Pons (tissue), 1 donor: ENCODE data around the gene B3GAT2.

ENCODE experiments used
- DNase-seq: peaks from one replicate; pipeline ENCODE4 v3.0.0-alpha.2; 2016; ENCODE audit warnings: low spot score

B3GAT2 gene

DNA sequence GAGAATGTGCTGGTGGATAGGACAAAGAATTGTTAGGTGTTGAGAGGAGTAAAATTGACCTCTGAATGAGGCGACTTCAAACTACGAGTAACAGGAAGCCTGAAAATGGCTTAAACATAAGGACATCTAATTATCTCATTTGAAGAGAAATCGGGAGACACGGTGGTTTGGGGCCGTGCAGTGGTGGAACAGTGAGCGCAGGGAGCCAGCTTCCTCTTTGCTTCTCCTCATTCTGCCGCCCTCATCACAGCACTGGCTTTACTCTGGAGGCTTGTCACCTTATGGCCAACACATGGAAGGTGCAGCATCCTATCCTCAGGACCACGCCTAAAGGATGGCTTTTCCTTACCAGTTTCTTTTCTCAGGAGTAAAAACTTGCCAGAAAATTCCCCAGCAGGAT, 114.3 kb downstream of the B3GAT2 start:
- DNase-seq, result no peak

- DNase-seq, result no peak
These were observed 115.7 kb downstream of the B3GAT2 start for GRCh38 chr6:70841112-70841511.

- DNase-seq, result no peak
These were observed 117.3 kb downstream of the B3GAT2 start for GRCh38 chr6:70839286-70840266.

- DNase-seq, result no peak
These were observed 118.0 kb downstream of the B3GAT2 start for GRCh38 chr6:70838907-70839285.

GRCh38 chr6:70834520-70834919, 122.3 kb downstream of the B3GAT2 start:
- DNase-seq, result no peak

DNA sequence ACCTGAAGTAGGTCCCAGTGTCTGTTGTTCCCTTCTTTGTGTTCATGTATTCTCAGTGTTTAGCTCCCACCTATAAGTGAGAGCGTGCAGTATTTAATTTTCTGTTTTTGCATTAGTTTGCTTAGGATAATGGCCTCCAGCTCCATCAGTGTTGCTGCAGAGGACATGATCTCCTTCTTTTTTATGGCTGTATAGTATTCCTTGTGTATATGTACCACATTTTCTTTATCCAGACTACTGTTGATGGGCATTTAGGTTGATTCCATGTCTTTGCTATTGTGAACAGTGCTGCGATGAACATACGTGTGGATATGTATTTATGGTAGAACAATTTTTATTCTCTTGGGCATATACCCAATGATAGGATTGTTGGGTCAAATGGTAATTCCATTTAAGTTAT, 125.4 kb downstream of the B3GAT2 start:
- DNase-seq, result no peak

DNA sequence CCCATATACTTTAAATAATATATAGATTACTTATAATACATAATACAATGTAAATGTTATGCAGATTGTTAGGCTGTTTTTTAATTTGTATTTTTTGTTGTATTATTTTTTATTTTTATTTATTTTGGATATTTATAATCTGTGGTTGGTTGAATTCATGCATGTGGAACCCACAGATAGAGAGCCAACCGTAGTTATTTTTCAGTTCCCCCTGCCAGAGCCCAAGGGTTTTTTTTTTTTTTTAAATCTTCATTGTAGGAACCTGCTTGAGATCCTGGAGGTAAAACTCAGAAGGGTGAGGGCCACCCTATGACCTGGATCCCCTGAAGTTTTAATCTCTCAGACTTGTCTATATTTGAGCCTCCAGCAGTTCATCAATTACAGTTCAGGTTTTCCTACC, 133.2 kb downstream of the B3GAT2 start:
- no peak for DNase-seq

DNA sequence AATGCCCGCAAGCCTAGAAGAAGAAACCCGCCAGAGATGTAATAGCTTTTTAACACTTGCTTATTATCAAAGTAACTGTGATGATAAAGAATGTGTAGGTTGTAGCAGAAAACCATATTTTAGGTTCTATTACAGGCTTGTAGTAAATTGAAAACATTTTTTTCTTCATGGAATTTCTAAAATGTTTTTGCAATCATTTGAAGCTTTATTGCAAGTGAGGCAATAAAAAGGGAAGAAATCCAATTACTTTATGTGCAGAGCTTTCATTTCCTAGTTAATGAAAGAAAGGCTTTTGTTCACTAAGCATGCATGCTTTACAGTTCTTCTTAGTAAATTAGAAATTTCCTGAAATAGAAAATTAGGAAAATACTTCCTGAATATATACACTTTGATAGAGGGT, 135.1 kb downstream of the B3GAT2 start:
- no peak for DNase-seq

GRCh38 chr6:70820778-70821177, 136.1 kb downstream of the B3GAT2 start:
- DNase-seq, result no peak

DNA sequence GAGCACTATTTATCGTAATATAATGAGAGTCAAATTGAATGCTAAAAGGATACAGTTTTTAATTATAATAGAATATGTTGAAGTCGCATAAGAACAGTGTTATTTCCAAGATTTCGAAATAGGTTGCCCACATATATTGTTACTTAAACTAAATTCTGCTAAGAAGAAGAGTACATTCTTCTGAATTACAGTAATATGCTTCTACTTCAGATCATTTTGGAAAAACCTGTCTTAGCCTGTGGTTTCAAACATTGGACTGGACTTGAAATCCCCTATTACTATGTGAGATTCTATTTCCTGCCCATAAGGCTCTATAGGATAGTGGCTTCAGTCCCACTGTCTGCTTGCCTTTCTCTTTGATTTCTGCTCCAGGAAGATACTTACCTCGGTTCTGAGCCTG, 137.2 kb downstream of the B3GAT2 start:
- no peak for DNase-seq

DNA sequence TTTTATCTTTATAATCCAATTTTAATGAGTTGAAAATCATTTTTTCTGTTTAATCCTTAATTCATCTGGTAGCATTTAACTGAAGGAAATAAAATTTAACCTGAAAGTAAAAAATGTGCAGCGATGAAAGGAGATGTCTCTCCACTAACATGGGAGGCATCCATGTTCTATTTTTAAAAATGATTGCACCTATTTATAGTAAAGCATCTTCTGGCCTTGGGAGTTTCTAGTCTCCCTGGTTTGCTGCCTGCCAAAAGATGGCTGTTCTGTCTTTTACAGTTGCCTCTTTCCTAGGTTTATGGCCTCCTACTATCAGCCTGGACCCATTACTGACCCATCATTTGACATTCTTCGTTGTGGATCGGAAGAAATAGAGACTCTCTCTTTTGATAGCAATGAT, 143.0 kb downstream of the B3GAT2 start:
- DNase-seq, result no peak

DNA sequence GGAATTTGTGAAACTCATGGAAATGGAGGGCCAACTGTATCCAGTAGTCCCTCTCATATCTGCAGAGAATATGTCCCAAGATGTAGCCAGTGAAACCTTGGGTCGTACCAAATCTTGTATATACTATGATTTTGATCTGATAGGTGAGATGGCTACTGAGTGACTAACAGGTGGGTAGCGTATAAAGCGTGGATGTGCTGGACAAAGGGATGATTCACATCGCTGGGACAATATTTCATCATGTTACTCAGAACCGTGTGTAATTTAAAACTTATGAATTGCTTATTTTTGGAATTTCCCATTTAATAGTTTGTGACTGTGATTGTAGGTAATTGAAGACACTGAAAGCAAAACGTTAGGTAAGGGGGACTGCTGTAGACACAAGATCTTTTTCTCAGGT, 145.1 kb downstream of the B3GAT2 start:
- no peak for DNase-seq
